HG02884 (cell line): ENCODE measurements around the gene ST7L.
A peak's percentile ranks its signal among the peaks of the same experiment; 100 is the strongest.
"Not testable (repeated sequence)": the region's sequence is repeated elsewhere in the genome, so short reads cannot be mapped to it uniquely, and the experiment has no call there.

ENCODE experiments used
- ATAC-seq: cut with Tn5 transposase; IDR thresholded peaks from one replicate; pipeline ENCODE4 v1.9.1; 2021; ENCODE audit warnings: mild to moderate bottlenecking, moderate library complexity; ENCODE audit not compliant: unreplicated experiment

Gene ST7L

DNA sequence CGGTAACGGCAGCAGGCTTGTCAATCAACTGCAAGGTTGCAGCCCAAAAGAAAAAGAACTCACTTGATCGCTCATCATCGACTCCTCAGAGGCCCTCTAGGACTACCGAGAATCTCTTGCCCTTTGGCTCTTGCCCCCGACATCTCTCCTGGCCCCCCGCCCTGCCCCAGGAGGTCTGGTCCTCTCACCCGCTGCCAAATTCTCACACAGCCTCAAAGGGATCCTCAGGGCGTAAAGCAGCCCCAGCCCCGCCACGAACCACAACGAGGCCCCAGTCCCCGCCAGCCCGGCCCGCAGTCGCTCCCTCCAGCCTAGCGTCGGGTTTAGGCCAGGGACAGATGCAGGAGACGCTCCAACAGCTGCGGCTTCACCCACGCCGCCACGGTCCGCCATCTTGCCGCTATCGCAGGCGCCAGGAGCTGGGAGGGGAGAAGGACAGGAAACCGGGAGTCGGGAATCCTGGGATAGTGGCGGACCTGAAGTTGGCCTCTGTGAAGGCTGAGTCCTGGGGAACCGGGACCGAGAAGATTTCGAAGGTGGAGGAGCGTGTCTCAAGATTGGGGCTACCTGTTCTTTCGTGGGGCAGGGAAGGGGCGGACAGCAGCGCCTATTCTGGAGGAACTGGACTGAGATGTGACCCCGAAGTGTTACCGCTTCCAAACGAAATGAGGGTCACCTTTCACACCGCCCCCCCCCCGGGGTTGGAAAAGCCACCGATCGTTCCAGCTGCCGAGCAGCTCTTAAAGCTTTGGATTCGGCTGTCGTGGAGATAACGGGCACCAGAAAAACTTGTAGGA, at the start of gene ST7L:
Gene ST7L, minus strand, starts transcription at position 421 of the 797 bp plus-strand sequence. Its CDS starts 28 bp downstream, at position 393.
- ATAC-seq: no peak

- ATAC-seq: no peak
Measured at GRCh38 chr1:112666946-112667345, 48.0 kb upstream of the ST7L start.

DNA sequence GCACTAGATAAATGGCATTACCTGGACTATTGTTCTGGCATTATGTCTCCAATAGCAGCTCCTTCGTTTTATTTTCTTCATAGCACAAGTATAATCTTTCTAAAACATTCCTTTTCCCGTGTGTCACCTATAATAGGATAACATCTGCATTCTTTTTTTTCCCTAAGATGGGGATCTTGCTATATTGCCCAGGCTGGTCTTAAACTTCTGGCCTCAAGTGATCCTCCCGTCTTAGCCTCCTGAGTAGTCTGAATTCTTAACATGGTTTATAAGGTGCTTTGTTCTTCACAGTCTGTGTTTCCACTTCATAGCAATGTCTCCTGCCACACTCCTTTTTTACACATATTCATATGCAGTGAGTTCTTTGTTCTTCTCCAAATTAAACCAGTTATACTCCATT, 46.9 kb upstream of the ST7L start:
- ATAC-seq: no peak

GRCh38 chr1:112651205-112651604, 32.3 kb upstream of the ST7L start:
- ATAC-seq: no peak

DNA sequence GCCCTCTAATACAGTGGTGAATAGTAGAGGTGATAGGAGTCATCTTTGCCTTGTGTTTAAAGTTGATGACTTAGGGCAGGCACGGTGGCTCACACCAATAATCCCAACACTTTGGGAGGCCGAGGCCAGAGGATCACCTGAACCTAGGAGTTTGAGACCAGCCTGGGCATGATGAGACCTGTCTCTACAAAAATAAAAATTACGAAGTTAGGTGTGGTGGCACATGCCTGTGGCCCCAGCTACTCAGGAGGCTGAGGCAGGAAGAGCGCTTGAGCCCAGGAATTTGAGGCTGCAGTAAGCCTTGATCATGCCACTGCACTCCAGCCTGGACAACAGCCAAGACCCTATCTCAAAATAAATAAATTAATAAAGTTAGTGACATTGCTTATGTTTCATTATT, 27.3 kb upstream of the ST7L start:
- no peak for ATAC-seq

DNA sequence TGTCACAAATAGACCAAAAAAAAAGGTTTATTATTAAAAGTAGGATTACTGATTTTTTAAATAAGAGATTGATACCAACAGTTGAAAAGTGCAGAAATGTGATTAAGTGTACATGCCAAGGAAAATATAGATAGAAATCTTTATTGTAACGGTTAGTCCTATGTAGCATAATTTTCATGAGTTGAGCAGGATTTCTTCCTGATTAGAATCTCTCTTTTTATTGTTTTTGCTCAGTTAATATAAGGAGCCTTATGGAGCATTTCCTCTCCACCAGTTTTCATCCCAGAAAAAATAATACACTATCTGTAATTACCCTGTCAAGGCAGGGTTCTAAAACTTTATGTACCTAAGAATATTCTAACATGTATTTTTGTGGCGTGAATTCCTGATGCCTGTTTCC, 24.1 kb upstream of the ST7L start:
- no peak for ATAC-seq

GRCh38 chr1:112640437-112640836, 21.5 kb upstream of the ST7L start:
- ATAC-seq: not testable (repeated sequence)

DNA sequence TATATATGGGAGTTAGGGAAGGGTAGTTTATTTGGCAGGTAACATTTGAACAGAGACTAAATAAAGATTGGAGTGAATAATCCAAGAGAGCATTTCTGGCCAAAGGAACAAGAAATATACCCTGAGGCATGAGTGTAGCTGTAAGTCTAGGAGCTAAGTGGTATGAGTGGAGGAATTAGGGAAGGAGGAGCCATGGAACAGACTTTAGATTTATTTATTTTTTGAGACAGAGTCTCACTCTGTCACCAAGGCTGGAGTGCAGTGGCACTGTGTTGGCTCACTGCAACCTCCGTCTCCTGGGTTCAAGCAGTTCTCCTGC, 19.1 kb upstream of the ST7L start:
- ATAC-seq: no peak

- ATAC-seq: no peak
Measured at GRCh38 chr1:112637254-112638109, 18.5 kb upstream of the ST7L start.

- ATAC-seq: peak; percentile 46
Measured at GRCh38 chr1:112636597-112637253, 17.8 kb upstream of the ST7L start.

DNA sequence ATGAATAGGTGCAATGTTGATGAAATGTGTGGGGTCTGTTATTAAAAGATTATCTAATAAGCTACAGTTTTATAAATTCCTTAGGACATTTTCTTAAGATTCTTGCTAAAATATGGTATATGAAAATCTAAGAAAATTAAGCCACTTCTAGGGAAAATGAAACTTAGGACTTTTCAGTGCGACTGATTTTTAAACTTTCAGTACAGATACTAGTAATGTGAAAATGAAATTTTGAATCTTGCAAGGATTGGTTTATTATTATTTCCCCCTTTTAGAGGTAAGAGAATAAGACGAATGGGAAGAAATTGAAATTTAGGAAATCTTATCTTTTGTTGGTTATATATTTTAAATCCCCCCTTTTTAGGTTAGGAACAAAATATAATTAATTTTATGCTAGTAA, 17.1 kb upstream of the ST7L start:
- ATAC-seq: no peak

GRCh38 chr1:112634367-112634766, 15.4 kb upstream of the ST7L start:
- ATAC-seq: no peak

DNA sequence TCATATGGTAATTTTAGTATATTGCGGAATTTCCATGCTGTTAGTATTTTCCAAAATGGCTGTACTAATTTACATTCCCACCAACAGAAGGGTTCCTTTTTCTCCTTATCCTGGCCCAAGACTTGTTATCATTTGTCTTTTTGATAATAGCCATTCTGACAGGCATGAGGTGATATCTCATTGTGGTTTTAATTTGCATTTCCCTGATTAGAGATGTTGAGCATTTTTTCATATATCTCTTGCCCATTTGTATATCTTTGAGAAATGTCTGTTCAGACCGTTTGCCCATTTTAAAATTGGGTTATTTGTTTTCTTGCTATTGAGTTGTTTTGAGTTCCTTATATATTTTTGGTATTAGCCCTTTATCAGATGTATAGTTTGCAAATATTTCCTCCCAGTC, 14.7 kb upstream of the ST7L start:
- no peak for ATAC-seq

- ATAC-seq: no peak
Measured at GRCh38 chr1:112629256-112629655, 10.3 kb upstream of the ST7L start.

DNA sequence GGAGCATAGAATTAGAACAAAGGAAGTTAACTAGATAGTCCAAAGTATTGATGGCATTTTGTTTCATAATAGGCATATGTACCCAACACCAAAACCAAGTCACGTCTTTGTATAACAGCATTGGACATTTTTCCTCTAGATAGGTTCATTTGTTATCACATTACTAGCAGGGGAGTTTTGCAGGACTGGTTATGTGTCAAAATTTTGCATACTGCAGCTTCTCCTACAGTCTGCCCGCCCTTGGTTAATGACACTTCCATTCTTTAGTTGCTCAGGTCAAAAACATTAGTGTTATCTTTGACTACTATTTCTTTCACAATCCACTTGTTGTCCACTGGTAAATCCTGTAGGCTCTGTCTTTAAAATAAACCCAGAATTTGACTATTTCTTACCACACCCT, 9.6 kb upstream of the ST7L start:
- no peak for ATAC-seq

DNA sequence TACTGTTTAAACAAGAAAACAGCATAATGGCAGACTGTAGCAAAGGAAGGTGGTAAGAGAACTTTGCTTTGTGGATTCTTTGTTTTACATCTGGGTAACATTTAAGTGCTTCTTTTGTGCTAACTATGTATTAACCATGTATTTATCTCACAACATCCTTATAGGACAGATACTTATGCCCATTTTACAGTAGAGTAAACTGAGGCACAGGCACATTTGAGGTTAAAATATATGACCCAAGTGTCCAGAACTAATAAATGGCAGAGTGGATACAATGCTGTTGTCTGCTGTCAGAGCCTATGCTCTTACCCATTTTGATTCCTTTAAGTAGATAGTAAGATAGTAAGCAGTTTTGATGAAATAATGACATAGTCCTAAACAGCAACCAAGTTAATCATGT, 7.9 kb upstream of the ST7L start:
- no peak for ATAC-seq

DNA sequence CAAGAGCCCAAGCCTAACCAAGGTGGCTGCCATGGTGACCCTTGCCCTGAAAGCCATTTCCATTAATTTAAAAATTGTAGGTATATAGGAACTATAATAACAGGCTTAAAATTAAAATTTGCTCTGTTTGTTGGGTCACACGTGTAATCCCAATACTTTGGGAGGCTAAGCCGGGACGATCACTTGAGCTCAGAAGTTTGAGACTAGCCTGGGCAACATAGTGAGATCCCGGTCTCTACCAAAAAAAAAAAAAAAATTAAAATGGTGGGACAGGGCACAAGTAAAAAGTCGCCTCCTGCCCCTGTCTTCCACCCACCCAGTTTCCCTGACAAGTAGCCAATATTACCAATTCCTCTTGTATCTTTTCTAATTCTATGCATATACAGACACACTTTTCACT, 7.3 kb upstream of the ST7L start:
- ATAC-seq: no peak

- ATAC-seq: no peak
Measured at GRCh38 chr1:112625696-112626095, 6.8 kb upstream of the ST7L start.

- not testable (repeated sequence) for ATAC-seq
Measured at GRCh38 chr1:112624493-112624892, 5.6 kb upstream of the ST7L start.

- no peak for ATAC-seq
Measured at GRCh38 chr1:112620377-112620695, 1.4 kb upstream of the ST7L start.

- ATAC-seq: peak; percentile 78
Measured at GRCh38 chr1:112619518-112620376, 806 bp upstream of the ST7L start, which contains the start of gene CAPZA1. TSS of gene CAPZA1 (plus strand) at chr1:112619832. CDS start at chr1:112619845, 13 bp downstream.
